Measurements from ENCODE around the gene SFSWAP. TPM values are rescaled to one million over a fixed set of nuclear protein-coding genes. Genes with fewer than 3 reads are reported as not detected.

The SFSWAP gene
- total RNA-seq, 2 donors from 2014 or later, result 27.3 to 29.2 TPM

DNA sequence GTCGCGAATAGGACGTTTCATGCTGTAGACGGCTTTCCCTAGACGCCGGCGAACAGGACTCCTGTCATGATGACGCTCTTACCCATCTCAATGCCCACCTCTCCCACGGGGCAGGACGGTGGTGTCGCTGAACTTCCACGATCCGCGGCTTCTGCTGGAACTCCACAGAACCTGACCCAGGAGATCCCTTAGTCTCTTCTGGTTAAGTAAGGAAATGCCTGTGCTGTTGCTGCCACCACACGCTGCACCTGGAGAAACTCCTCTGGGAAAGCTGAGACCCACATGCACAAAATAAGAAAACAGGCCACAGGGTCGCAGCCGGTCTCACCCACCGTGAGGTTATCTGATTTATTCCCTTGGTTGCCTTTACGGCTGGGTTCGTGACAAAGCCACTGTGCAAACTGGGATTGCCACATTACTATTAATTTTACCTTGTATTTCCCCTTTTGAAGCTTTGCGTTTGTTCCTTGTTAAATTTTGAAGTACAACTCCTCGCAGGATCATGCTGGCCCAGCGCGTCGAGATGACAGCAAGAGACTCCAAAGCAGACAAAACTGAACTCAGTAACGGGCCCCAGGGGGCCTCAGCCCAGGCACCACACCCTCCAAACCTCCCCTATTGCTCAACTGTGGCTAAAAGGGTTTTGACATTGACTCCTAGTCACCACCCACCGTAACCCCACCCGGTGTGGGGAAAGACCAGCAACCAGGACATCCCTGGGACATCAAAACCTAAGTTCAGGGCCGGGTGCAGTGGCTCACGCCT, 108.1 kb downstream of the SFSWAP start:
- DNase-seq (ENCODE audit: low spot score), result peak; percentile 87
- intact Hi-C loops (cut with DNase I), result no loop called here

DNA sequence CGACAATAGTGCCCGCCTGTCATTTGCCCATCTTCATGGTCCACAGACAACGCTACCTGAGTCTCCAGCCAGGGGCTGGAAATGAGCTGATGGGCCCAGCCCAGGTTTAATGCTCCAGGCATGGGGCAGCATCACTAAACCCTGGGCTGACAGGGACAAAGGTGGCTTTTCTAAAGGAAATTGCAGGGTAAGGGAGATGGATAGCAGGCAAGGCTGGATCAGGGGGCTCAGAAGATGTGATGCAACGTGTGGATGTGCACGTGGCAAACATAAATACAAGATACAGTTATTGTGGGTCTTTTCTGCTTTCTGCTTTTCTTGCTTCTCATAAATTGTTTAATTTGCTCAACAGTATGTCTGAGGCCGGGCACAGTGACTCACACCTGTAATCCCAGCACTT, 113.6 kb downstream of the SFSWAP start:
- no peak for DNase-seq (ENCODE audit: low spot score)
- intact Hi-C loops (cut with DNase I), result no loop called here

DNA sequence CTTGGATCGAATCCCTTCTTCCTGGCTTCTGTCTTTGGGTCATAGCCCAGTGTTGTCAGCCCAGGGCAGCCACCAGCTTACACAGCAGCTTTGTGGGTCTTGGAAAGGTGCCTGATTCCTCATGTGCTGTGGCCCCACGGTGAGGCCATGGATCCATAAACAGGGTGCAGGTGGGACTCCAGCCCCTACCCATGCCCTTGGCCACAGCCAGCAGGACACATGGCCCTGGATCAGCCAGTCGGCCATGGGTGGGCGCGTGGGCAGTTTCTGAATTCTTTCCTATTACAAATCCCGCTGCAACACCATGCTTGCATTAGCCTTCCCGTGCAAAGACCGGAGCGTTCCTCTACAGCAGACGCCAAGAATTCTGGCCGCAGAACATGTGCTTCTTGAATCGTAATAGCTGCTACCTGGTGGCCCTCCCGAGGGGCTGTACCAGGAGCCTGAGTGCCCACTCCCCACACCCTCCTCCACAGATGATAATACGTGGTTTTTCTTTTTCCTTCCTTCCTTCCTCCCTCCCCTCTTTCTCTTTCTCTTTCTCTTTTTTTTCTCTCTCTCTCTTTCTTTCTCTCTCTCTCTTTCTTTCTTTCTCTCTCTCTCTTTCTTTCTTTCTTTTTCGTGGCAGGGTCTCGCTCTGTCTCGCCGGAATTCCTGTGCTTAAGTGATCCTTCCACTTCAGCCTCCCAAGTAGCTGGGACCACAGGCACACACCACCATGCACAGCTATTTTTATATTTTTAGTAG, 114.4 kb downstream of the SFSWAP start:
- intact Hi-C loops (cut with DNase I), result no loop called here
- no peak for DNase-seq (ENCODE audit: low spot score)

DNA sequence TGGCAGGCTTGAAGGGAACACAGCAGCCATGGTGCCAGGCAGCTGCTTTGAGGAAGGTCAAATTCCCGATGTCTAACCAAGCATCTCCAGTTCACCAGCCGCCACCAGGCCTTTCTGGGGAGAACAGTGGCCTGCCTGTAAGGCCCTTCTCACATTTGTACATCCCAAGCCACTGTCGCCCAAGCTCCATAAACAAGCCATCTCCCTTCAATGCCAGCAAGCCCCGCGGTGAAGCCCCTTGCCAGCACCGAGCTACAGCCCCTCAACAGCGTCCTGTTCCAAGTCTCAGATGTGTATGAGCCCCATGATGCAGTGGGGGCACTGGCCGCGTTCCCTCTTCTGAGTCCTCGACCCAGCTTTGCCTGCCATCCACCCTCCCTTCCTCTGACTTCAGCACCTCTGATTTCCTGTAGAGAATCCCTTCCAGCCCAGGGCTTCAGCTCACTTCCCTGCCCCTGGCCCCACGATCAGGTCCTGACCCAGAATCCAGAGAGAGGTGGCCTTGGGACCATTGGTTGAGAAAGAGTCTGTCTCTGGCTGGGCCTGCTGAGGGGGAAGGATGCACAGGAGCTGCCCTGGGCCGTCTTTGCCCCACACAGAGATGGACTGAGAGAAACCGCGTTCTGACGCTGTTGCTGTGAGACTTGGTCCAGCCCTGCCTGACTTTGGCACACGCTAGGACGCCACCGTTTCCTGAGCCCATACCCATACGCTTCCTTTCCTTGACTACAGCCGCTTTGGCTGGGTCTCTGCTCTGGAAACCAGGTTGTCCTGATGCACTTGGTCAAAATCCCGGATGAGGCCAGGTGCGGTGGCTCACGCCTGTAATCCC, 115.4 kb downstream of the SFSWAP start:
- DNase-seq (ENCODE audit: low spot score), result no peak
- intact Hi-C loops (cut with DNase I), result no loop called here

DNA sequence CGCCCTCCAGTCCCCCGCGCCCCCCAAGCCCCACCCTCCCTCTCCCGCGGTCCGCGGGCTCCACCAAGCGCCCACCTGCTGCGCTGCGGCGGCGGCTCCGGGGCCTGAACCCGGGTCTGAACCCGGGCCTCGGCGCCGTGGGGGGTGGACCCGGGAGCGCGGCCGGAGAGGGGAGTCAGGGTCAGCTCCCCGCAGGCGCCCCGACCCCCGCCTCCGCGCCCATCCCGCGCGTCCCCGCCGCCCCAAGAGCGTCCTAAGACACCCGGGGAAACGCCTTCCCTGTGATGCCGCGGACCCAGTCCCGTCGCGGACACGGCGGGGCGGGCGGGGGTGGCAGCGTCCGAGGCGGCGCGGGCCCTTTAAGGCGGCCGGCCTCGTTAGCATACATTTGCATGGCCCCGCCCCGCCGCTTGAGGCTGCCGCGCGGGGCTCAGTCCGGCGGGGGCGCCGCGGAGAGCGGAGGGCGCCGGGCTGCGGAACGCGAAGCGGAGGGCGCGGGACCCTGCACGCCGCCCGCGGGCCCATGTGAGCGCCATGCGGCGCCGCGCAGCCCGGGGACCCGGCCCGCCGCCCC, 117.2 kb downstream of the SFSWAP start, which contains the start of gene MMP17:
Gene MMP17 (plus strand): TSS at position 433 of the 574 bp plus-strand sequence. CDS start 102 bp downstream, at position 535.
- no peak for DNase-seq (ENCODE audit: low spot score)

DNA sequence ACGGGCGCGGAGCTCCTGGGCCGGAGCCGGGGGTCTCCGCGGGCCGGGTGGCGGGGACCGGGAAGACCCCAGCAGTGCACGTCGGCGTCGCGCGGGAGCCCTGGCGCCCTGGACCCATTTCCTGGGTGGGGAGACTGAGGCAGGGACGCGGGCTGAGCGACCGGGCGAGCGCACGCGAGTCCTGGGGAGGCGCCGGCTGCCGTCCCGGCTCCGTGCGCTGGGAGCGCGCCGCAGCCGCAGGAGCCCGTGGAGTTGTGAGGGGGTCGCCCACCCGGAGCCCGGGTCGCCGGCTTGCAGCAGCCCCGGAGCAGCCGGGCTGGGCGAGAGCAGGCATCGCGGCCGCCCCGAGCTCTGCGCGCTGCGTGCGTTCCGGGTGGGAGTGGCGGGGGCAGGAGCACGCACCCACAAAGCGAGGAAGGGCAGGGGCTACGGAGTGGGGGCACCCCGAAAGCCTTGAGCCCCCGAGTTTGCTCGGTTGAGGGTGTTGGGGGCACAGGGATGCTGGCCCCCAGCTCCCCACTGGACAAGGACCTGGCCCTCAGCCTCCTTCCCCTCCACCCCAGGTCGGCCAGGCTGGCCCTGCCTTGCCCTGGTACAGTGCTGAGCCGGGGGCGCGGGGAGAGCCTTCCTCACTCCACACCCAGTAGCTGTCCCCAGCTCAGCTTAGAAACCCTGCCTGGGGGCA, 117.9 kb downstream of the SFSWAP start:
- intact Hi-C loops (cut with DNase I), result no loop called here
- no peak for DNase-seq (ENCODE audit: low spot score)

More for the DNA sequence above, 117.2 kb downstream of the SFSWAP start, which contains the start of gene MMP17:
- intact Hi-C loops (cut with DNase I), result no loop called here

DNA sequence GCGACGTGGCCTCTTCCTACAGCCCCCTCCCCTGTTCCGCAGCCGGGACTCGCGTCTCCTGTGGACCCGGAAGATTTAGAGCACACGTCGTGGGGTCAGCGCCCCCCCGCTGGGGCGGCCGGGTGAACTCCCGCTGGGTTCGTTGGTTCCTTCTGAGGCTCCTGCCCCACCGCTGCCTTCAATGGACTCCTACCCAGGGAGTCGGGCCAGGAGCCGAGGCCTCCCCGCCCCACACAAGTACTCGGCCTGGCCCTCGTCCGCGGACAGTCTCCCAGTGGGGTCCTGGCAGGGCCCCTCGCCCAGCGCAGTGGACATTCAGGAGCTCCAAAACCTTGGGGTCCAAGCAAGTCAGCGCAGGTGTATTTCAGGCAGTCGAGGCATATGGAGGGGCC, 118.5 kb downstream of the SFSWAP start:
- intact Hi-C loops (cut with DNase I), result no loop called here
- no peak for DNase-seq (ENCODE audit: low spot score)

DNA sequence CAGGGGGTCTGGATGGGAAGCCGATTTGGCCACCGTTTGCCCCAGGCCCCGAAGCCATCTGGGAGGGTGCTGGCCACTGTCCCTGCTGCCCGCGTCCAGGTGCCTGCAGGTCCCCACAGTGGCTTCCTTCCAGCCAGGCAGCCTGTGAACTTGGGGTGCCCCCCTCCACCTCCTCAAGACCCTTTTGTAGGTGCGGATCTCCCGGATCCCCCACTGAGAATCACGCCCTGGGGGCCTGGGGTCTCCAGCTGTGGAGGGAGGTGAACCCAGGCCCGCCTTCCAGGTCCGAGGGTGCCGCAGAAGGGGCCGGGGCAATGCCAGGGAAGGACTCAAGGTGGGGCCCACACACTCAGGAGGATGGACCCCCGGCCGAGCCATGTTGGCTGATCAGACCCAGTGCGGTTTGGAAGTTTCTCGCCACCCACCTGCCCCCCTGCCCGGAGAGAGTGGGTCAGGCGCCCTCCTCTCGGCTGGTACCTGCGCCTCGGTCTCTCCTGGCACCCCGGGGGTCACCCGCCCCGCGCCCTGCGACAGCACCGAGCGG, 119.0 kb downstream of the SFSWAP start:
- intact Hi-C loops (cut with DNase I), result no loop called here
- DNase-seq (ENCODE audit: low spot score), result no peak

DNA sequence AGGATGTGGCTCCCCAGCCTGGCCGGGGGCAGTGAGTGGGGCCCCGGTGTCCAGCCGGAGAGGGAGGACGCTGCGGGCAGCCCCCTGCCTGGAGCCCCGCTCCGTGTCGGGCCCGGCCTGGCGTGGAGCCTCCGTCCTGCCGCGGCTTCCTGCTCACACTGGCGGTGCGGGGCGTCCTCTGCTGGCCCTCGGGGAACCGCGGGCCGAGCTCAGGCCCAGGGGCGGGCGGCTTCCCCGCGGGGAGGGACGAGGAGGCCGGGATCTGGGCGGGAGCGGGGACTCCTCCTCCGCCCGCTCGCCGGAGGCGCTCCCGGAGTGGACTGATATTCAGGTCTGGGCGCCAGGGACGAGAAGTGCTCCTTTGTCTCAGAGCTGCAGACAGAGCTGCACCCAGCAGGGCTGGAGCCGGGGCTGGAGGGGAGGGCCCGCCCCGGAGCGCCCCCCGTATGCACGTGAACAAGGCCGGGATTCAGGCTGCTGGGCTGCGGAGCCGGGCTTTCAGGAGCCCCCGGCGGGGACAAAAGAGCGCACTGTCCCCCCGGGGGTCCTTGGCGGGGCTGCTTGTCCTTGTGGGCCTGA, 119.5 kb downstream of the SFSWAP start:
- DNase-seq (ENCODE audit: low spot score), result peak; percentile 94
- intact Hi-C loops (cut with DNase I), result no loop called here

DNA sequence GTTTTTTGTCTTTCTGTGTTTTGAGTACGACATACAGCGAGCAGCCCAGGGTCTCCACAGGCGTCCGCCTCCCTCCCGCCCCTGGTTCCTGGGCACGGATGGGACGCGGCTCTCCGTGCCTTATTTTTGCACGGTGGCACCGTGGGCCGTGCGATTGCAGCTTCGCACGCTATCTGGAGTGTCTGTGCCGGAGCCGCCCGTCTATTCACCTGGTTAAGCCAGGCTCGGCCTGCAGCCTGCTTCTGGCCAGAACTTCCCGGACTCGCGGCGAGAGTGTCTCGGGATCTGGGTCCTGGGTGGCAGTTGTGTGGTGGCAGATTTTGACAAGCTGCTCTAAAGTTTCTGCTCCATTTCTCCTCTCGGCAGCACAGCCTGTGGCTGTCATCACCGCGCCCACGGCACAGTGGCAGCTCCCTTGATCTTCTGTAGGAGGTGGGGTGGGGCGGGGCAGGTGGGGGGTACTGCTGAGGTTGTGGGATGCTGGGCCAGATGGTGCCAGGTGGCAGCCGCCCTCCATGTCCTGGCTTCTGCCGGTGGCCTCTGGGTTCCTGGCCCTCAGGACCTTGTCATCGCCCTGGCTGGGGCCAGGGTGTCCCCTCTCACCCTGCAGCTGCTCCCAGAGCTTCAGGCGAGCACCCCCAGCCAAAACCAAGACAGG, 120.2 kb downstream of the SFSWAP start:
- DNase-seq (ENCODE audit: low spot score), result no peak
- intact Hi-C loops (cut with DNase I), result no loop called here

DNA sequence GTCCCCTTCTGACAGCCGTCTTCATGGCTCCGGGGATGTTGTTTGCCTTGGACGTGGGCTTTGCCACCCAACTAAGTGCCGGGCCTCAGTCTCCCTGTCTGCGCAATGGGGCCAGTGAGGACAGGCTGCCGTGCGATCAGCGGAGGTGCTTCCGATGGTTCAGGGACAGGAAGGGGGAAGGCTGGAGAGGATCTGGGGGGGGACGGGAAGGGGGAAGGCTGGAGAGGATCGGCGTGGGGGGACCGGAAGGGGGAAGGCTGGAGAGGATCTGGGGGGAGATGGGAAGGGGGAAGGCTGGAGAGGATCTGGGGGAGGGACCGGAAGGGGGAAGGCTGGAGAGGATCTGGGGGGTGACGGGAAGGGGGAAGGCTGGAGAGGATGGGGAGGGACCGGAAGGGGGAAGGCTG, 120.7 kb downstream of the SFSWAP start:
- no peak for DNase-seq (ENCODE audit: low spot score)
- intact Hi-C loops (cut with DNase I), result no loop called here

DNA sequence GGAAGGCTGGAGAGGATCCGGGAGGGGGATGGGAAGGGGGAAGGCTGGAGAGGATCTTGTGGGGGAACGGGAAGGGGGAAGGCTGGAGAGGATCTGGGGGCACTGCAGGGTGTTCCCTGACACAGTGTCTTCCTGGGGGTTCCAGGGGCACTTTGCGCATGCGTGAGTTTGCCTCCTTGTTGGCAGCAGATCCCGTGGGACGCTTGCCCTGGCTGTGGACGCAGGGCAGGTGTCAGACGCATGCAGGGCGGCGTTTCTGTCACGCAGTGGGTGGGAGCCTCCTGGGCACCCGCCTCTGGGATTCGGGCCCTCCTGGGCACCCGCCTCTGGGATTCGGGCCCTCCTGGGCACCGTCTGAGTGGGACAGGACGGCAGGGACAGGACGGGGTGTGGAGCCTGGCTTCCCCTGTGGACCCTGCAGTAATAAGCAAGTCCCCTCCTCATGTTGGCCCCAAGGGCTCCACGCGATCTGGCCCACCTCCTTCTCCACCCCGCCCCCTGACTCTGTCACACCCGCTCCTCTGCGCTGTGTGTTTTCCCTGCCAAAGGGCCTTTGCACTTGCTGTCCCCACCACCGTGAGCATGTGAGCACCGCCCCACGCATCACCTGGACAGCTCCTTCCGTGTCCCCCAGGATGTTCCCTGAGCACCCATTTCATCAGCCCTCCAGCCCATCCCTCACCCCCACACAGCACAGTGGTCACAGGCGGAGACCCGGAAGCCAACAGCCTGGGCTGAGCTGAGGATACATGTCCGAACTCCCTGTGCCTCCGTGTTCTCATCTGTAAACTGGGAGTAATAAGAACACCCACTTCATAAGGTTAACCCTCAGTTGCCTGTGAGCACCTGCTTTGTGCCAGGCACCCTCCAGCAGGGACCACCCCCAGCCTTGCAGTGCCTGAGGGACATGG, 121.7 kb downstream of the SFSWAP start:
- intact Hi-C loops (cut with DNase I), result no loop called here
- peak; percentile 85 for DNase-seq (ENCODE audit: low spot score)

DNA sequence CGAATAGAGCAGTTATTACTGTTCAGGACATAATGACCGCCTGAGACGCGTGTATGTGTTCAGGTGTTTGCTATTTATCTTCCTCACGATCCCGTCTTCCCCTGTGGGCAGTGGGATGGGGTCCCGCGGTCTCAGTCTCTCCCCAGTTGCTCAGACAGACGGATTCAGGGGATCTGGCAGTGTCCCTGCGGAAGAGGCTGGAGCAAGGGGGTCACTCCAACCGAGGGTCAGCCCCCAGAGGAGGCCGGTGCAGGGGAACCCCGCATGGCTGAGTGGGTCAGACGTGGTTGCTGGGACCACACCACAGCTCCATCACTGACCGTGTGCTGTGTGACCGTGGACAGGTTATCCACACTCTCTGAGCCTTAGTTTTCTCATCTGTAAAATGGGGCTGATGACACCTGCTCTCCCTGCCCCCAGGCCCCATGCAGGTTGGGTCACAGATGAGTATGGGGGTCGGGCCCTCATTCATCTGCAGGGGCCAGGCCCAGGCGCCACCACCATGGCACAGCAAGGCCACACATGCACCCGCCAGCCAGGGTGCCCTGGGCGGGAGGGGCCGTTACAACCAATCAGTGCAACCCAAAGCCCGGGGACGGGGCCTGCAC, 122.5 kb downstream of the SFSWAP start:
- DNase-seq (ENCODE audit: low spot score), result no peak
- intact Hi-C loops (cut with DNase I), result no loop called here

DNA sequence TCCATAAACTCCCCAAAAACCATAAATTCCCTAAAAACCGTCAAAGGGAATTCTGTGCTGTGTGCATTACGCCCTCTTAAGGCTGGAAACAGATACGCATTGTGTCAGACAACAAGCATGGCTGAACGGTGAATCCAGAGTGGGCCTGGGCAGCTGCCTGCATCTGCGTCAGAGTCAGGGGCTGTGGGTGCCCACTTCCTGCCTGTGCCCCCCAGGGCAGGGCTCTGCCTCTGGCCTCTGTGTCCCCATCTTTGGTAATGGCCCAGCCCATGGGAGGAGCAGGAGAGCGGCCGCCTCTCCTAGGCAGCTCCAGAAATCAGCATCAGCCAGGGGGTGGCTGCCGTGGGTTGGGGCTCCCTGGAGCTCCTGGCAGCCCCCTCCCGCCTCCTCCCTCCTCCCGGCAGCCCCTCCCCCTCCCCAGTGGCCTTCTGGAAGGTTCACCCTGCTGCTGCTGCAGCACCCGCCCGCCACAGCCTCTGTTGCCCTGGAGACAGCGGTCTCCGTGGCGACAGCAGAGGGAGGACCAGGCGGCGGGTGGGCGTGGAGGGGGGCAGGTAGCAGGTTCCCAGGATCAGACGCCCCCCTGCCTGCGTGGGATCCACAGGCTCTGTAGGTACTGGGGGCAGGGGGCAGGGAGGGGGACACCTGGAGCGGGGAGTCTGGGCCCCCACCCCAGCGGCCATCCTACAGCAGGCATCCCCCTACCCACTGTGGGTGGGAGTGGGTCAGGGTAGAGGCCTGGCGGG, 123.2 kb downstream of the SFSWAP start:
- DNase-seq (ENCODE audit: low spot score), result no peak
- intact Hi-C loops (cut with DNase I), result no loop called here

DNA sequence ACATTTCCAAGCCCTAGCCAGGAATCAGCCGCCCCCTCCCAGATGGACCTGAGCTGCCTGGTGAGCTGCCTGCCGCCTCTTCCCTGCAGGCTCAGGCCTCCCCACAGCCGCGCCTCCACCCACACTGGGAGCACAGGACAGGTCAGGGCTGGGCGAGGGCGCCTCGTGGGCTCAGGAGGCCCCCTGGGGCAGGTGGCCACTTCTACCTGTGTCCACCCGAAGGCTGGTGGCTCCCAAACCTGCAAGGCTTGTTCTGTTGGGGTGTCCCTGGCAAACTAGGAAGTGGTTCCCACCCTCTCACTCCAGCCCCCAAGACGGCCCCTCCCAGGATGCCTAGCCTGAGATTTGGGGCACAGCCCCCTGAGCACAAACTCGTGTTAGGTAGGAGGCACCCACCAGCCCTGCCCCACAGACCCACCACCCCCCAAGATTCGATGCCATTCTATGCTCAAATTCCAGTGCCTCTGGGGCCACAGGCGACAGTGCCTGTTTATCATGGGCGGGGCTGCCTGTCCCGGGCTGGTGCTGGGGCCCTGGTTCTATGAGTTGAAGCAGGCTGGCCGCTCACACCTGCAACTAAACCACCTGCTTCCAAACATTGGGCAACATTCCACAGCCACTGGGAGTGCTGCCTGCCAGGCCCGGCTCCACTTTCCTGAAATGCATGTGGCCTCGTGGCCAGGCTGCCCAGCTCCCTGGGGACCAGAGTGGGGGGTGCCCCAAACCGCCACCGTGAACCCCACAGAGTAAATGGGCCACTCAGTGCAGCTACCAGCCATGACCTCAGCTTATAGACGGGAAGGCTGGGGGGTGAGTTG, 124.1 kb downstream of the SFSWAP start:
- intact Hi-C loops (cut with DNase I), result no loop called here
- no peak for DNase-seq (ENCODE audit: low spot score)
